Neural cell (in vitro differentiated cells): ENCODE data around the gene FANCC. TPM values are rescaled to one million over a fixed set of nuclear protein-coding genes. Genes with fewer than 3 reads are reported as not detected.
A peak's percentile ranks its signal among the peaks of the same experiment; 100 is the strongest.

Experiments
- H2AFZ ChIP-seq: fragments of 200-600, 300-800 bp; sonication (generic), shearing (Covaris generic); 2 replicates; pipeline ENCODE4 v1.6.0; 2014; ENCODE audit warnings: low read depth, mild to moderate bottlenecking, antibody characterized with exemption, low read length, moderate library complexity
- H3F3A ChIP-seq: fragments of 200-600 bp; shearing (Covaris generic); 2 replicates; pipeline ENCODE4 v1.6.1; 2016; ENCODE audit warnings: mild to moderate bottlenecking, moderate library complexity, mixed read lengths, antibody characterized with exemption, low read length; ENCODE audit not compliant: insufficient read depth, poor library complexity, severe bottlenecking
- H3K27ac ChIP-seq: fragments of 200-600, 300-800 bp; sonication (generic), shearing (Covaris generic); 2 replicates; pipeline ENCODE4 v1.5.1; 2014; ENCODE audit warnings: mild to moderate bottlenecking, low read length, moderate library complexity
- H3K27me3 ChIP-seq: fragments of 300-800, 200-600 bp; sonication (generic), shearing (Covaris generic); 2 replicates; pipeline ENCODE4 v1.6.0; 2014; ENCODE audit warnings: mild to moderate bottlenecking, low read depth, low read length, moderate library complexity; ENCODE audit not compliant: insufficient read depth
- H3K36me3 ChIP-seq: fragments of 300-800, 200-600 bp; sonication (generic), shearing (Covaris generic); 2 replicates; pipeline ENCODE4 v1.5.1; 2014; ENCODE audit warnings: mild to moderate bottlenecking, antibody characterized with exemption, low read length, moderate library complexity; ENCODE audit not compliant: insufficient read depth
- H3K4me2 ChIP-seq: fragments of 300-800, 200-600 bp; sonication (generic), shearing (Covaris generic); 2 replicates; pipeline ENCODE4 v1.6.0; 2014; ENCODE audit warnings: mild to moderate bottlenecking, low read length
- H3K4me3 ChIP-seq: fragments of 300-800, 200-600 bp; sonication (generic), shearing (Covaris generic); 2 replicates; pipeline ENCODE4 v1.5.1; 2014; ENCODE audit warnings: mild to moderate bottlenecking, low read length, moderate library complexity
- H3K79me2 ChIP-seq: fragments of 200-600 bp; shearing (Covaris generic); replicated peaks from 2 replicates; pipeline ENCODE4 v1.6.0; 2014; ENCODE audit warnings: mild to moderate bottlenecking, low read length, moderate library complexity; ENCODE audit not compliant: insufficient read depth
- H3K9ac ChIP-seq: fragments of 300-800, 200-600 bp; sonication (generic), shearing (Covaris generic); 2 replicates; pipeline ENCODE4 v1.6.1; 2016; ENCODE audit warnings: mild to moderate bottlenecking, low read length, mixed read lengths
- H3K9me2 ChIP-seq: fragments of 200-600 bp; shearing (Covaris generic); 2 replicates; pipeline ENCODE4 v1.6.1; 2016; ENCODE audit warnings: mild to moderate bottlenecking, low read length, mixed read lengths; ENCODE audit not compliant: insufficient read depth
- H3K9me3 ChIP-seq: fragments of 200-600, 300-800 bp; sonication (generic), shearing (Covaris generic); 2 replicates; pipeline ENCODE4 v1.6.1; 2016; ENCODE audit warnings: mild to moderate bottlenecking, mixed run types, low read length, moderate library complexity, mixed read lengths
- H4K20me1 ChIP-seq: fragments of 200-600 bp; shearing (Covaris generic); 2 replicates; pipeline ENCODE4 v1.6.1; 2016; ENCODE audit warnings: mild to moderate bottlenecking, mixed run types; ENCODE audit not compliant: insufficient read depth
- EP300 ChIP-seq: fragments of 450-650 bp; conservative IDR thresholded peaks from 2 replicates; pipeline ENCODE4 v1.6.1; 2014; ENCODE audit warnings: antibody characterized with exemption, mild to moderate bottlenecking, moderate library complexity; ENCODE audit not compliant: poor library complexity, severe bottlenecking
- EZH2 ChIP-seq: fragments of 200-600, 300-800 bp; shearing (Covaris generic), sonication (generic); IDR thresholded peaks from 2 replicates; pipeline ENCODE4 v1.6.1; 2014; ENCODE audit warnings: antibody characterized with exemption, low read length, borderline replicate concordance, mild to moderate bottlenecking; ENCODE audit not compliant: insufficient read depth, poor library complexity, severe bottlenecking
- MXI1 ChIP-seq: fragments of 450-650 bp; conservative IDR thresholded peaks from 2 replicates; pipeline ENCODE4 v1.6.1; 2014; ENCODE audit warnings: antibody characterized with exemption, mild to moderate bottlenecking; ENCODE audit not compliant: poor library complexity, severe bottlenecking
- POLR2AphosphoS5 ChIP-seq: IDR thresholded peaks from 2 replicates; pipeline ENCODE4 v1.6.1; 2012
- RAD21 ChIP-seq: fragments of 450-650 bp; conservative IDR thresholded peaks from 2 replicates; pipeline ENCODE4 v1.6.1; 2014; ENCODE audit warnings: antibody characterized with exemption, mild to moderate bottlenecking, moderate library complexity
- REST ChIP-seq: IDR thresholded peaks from 2 replicates; pipeline ENCODE4 v1.6.1; 2012; ENCODE audit warnings: borderline replicate concordance
- SMC3 ChIP-seq: fragments of 450-650 bp; conservative IDR thresholded peaks from 2 replicates; pipeline ENCODE4 v1.6.1; 2014; ENCODE audit warnings: antibody characterized with exemption, mild to moderate bottlenecking, moderate library complexity; ENCODE audit not compliant: poor library complexity
- TAF1 ChIP-seq: IDR thresholded peaks from 2 replicates; pipeline ENCODE4 v1.6.1; 2012; ENCODE audit warnings: low read depth
- polyA plus RNA-seq: library from polyadenylated mRNA; depleted of rRNA; stranded (reverse); fragments of >200 nt; gene quantifications from 2 replicates; pipeline ENCODE4 v1.2.3, GENCODE V29; 2014
- TF ChIP-seq, protein P1 (sequence below): fragments of 450-650 bp; IDR thresholded peaks from 2 replicates; pipeline ENCODE4 v1.5.1; 2014; ENCODE audit warnings: antibody characterized with exemption, mild to moderate bottlenecking, moderate library complexity; ENCODE audit not compliant: poor library complexity, severe bottlenecking

FANCC gene
- polyA plus RNA-seq, 1 donor from 2014 or later = 9.7 TPM

DNA sequence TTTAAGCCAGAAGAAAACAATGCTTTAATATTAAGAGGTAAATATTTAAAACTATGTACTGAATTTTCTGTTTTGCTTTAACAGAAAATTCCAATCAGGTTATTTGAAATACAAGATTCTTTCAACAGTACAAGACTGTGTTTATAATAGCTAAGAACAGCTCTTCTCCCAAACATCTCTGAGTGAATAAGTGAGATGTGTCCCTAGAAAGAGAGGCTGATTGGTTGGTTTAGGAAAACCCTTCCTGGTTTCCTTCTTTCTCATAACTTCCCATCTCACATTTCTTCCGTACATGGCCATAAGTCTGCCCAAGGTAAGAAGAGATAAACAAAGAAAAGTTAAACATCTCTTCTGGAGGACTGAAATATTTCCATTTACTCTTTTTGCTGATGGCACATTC lies 145.9 kb downstream of the FANCC start:
- Histone ChIP-seq H4K20me1 (no peaks in the 10 kb centered on the region), H3K27me3 (no peaks in the 10 kb centered on the region), H2AFZ (no peak overlapping the region), H3K36me3 (no peaks in the 10 kb centered on the region), H3K9me2 (no peaks in the 10 kb centered on the region), H3K9ac (no peak overlapping the region), H3F3A (no peaks in the 10 kb centered on the region), H3K4me3 (no peak overlapping the region), H3K27ac (no peak overlapping the region), H3K9me3 (no peaks in the 10 kb centered on the region), H3K4me2 (no peak overlapping the region), H3K79me2 (no peaks in the 10 kb centered on the region)
- TF ChIP-seq POLR2AphosphoS5 = no peak
- TF ChIP-seq EZH2 = no peak
- TF ChIP-seq RAD21 = no peak
- TF ChIP-seq EP300 = no peak
- no peak for TF ChIP-seq REST
- TF ChIP-seq MXI1 = no peak

DNA sequence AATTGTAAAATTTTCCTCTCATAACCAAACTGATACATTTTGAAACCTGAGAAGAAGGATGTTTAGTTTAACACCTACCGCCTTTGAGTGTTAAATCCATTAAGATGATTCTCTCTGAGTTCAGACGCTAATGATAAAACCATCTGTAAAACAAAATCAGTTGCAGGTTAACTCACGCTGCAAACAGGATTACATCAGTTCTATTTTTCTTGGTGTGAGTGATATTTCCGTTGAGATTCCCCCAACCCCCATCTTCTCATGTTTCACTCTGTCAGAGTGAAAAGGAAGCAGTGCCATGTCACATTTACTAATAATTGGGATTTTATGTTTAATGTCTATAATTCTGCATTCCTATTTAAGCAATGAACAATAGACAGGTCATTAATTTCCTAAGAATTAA lies 146.5 kb downstream of the FANCC start:
- no peak overlapping the region for H3K4me2 ChIP-seq
- no peaks in the 10 kb centered on the region for H3K79me2 ChIP-seq
- no peaks in the 10 kb centered on the region for H3K9me3 ChIP-seq
- no peak for TF ChIP-seq EZH2
- H3K36me3 ChIP-seq = no peaks in the 10 kb centered on the region
- H2AFZ ChIP-seq = no peak overlapping the region
- H3K9ac ChIP-seq = no peak overlapping the region
- H3F3A ChIP-seq = no peaks in the 10 kb centered on the region
- H4K20me1 ChIP-seq = no peaks in the 10 kb centered on the region
- no peak overlapping the region for H3K4me3 ChIP-seq
- peak overlapping the region; percentile 11 for H3K27ac ChIP-seq
- no peaks in the 10 kb centered on the region for H3K9me2 ChIP-seq
- H3K27me3 ChIP-seq = no peaks in the 10 kb centered on the region

GRCh38 chr9:95167998-95168397 lies 149.5 kb downstream of the FANCC start:
- no peak overlapping the region for H3K4me2 ChIP-seq
- H3K9me2 ChIP-seq = no peaks in the 10 kb centered on the region
- no peaks in the 10 kb centered on the region for H4K20me1 ChIP-seq
- H3K36me3 ChIP-seq = no peaks in the 10 kb centered on the region
- H3F3A ChIP-seq = no peaks in the 10 kb centered on the region
- H3K4me3 ChIP-seq = no peak overlapping the region
- no peak overlapping the region for H3K27ac ChIP-seq
- H3K9me3 ChIP-seq = no peaks in the 10 kb centered on the region
- H3K9ac ChIP-seq = no peak overlapping the region
- no peak overlapping the region for H2AFZ ChIP-seq
- TF ChIP-seq EP300 (no peak), MXI1 (no peak), TAF1 (no peak), REST (no peak), RAD21 (no peak), EZH2 (no peak), POLR2AphosphoS5 (no peak), SMC3 (no peak)
- TF ChIP-seq, protein P1, sequence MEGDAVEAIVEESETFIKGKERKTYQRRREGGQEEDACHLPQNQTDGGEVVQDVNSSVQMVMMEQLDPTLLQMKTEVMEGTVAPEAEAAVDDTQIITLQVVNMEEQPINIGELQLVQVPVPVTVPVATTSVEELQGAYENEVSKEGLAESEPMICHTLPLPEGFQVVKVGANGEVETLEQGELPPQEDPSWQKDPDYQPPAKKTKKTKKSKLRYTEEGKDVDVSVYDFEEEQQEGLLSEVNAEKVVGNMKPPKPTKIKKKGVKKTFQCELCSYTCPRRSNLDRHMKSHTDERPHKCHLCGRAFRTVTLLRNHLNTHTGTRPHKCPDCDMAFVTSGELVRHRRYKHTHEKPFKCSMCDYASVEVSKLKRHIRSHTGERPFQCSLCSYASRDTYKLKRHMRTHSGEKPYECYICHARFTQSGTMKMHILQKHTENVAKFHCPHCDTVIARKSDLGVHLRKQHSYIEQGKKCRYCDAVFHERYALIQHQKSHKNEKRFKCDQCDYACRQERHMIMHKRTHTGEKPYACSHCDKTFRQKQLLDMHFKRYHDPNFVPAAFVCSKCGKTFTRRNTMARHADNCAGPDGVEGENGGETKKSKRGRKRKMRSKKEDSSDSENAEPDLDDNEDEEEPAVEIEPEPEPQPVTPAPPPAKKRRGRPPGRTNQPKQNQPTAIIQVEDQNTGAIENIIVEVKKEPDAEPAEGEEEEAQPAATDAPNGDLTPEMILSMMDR = no peak
- no peaks in the 10 kb centered on the region for H3K79me2 ChIP-seq
- no peaks in the 10 kb centered on the region for H3K27me3 ChIP-seq
